Endometrial microvascular endothelial cells (primary cell): Measurements from ENCODE around the gene FBXL13. TPM values are rescaled to one million over a fixed set of nuclear protein-coding genes. Genes with fewer than 3 reads are reported as not detected.

Experiments used
- in situ Hi-C: cut with HindIII; loops from 2 replicates; pipeline ENCODE4 v1.10.0; 2017; ENCODE audit warnings: low sequenced_read_pairs, low pct_unique_long_range_greater_than_20kb; ENCODE audit errors: inconsistent ontology term
- total RNA-seq: library from RNA; depleted of rRNA; stranded (reverse); fragments of >200 nt; gene quantifications from one replicate; pipeline ENCODE4 v1.2.3, GENCODE V29; 2015; ENCODE audit errors: inconsistent ontology term

The FBXL13 gene
- total RNA-seq, 1 donor from 2014 or later, result 3.4 TPM

GRCh38 chr7:102890292-102890970 lies 184.2 kb downstream of the FBXL13 start:
- in situ Hi-C loops, result no loop called here

GRCh38 chr7:102889851-102890250 lies 184.7 kb downstream of the FBXL13 start:
- in situ Hi-C loops, result no loop called here

- in situ Hi-C loops, result no loop called here
Measured at GRCh38 chr7:102888561-102889233, 185.9 kb downstream of the FBXL13 start.

- in situ Hi-C loops, result no loop called here
Measured at GRCh38 chr7:102883098-102883860, 191.3 kb downstream of the FBXL13 start.

- in situ Hi-C loops, result no loop called here
Measured at GRCh38 chr7:102875700-102876295, 198.8 kb downstream of the FBXL13 start.

GRCh38 chr7:102874966-102875365 lies 199.6 kb downstream of the FBXL13 start:
- in situ Hi-C loops, result no loop called here

GRCh38 chr7:102874166-102874829 lies 200.3 kb downstream of the FBXL13 start:
- in situ Hi-C loops, result no loop called here

GRCh38 chr7:102873470-102874165 lies 201.0 kb downstream of the FBXL13 start:
- in situ Hi-C loops, result no loop called here

GRCh38 chr7:102872460-102872859 lies 202.1 kb downstream of the FBXL13 start:
- in situ Hi-C loops, result no loop called here

- in situ Hi-C loops, result no loop called here
Measured at GRCh38 chr7:102869195-102869594, 205.4 kb downstream of the FBXL13 start.

- in situ Hi-C loops, result no loop called here
Measured at GRCh38 chr7:102866535-102867215, 207.9 kb downstream of the FBXL13 start.

GRCh38 chr7:102864958-102865357 lies 209.6 kb downstream of the FBXL13 start:
- in situ Hi-C loops, result no loop called here

GRCh38 chr7:102860351-102860811 lies 214.2 kb downstream of the FBXL13 start:
- in situ Hi-C loops, result no loop called here

GRCh38 chr7:102859799-102860125 lies 214.8 kb downstream of the FBXL13 start:
- in situ Hi-C loops, result no loop called here

GRCh38 chr7:102859084-102859798 lies 215.4 kb downstream of the FBXL13 start:
- in situ Hi-C loops, result no loop called here

- in situ Hi-C loops, result no loop called here
Measured at GRCh38 chr7:102856036-102856435, 218.6 kb downstream of the FBXL13 start.

- in situ Hi-C loops, result no loop called here
Measured at GRCh38 chr7:102849538-102849937, 225.1 kb downstream of the FBXL13 start.
